Prostate gland (tissue), 2 donors: ENCODE measurements around the gene RXRA. TPM values are rescaled to one million over a fixed set of nuclear protein-coding genes. Genes with fewer than 3 reads are reported as not detected.

Source experiments
- DNase-seq: peaks from one replicate; pipeline ENCODE4 v3.0.0-alpha.2; 2019; ENCODE audit warnings: low spot score
- H3K27ac ChIP-seq, 2 donors: fragments of 200-600 bp; sonication (generic); 2 replicates each; pipeline ENCODE4 v1.5.1; 2017 to 2019
- H3K27me3 ChIP-seq: fragments of 200-600 bp; sonication (generic); replicated peaks from 2 replicates; pipeline ENCODE4 v1.5.1; 2019; ENCODE audit not compliant: insufficient read depth
- H3K36me3 ChIP-seq, 2 donors: fragments of 200-600 bp; sonication (generic); 1 replicate in 1 of 2; 2 replicates in 1 of 2; pipeline versions ENCODE4 v1.5.1 to v1.8.1; 2017 to 2019
- H3K4me1 ChIP-seq: fragments of 200-600 bp; sonication (generic); replicated peaks from 2 replicates; pipeline ENCODE4 v1.5.1; 2019
- H3K4me3 ChIP-seq, 2 donors: fragments of 200-600 bp; sonication (generic); 2 replicates each; pipeline ENCODE4 v1.5.1; 2017 to 2019
- H3K9me3 ChIP-seq: fragments of 200-600 bp; sonication (generic); 2 replicates; pipeline ENCODE4 v1.5.1; 2017
- CTCF ChIP-seq, 4 experiments: fragments of 200-600 bp in 2 of 4; fragments of 450-650 bp in 2 of 4; sonication (generic) in 2 of 4; IDR thresholded peaks; 1 replicate in 3 of 4; 2 replicates in 1 of 4; pipeline ENCODE4 v1.5.1; 2016 to 2019; ENCODE audit warnings: antibody characterized with exemption in 4 of 4, mild to moderate bottlenecking in 2 of 4, moderate library complexity in 2 of 4
- POLR2A ChIP-seq: fragments of 450-650 bp; IDR thresholded peaks from one replicate; pipeline ENCODE4 v1.6.1; 2016; ENCODE audit warnings: antibody characterized with exemption, mild to moderate bottlenecking
- POLR2AphosphoS5 ChIP-seq: sonication (generic); formaldehyde crosslinking; IDR thresholded peaks from one replicate; pipeline ENCODE4 v1.6.1; 2017; ENCODE audit warnings: antibody characterized with exemption
- WGBS: methylation state at CpG from one replicate; pipeline ENCODE4 v1.1.5; 2018; 5-methylcytosine and 5-hydroxymethylcytosine counted together
- intact Hi-C: fragments of 100-400 bp; cut with DNase I; formaldehyde crosslinking; loops from one replicate; pipeline ENCODE4 v1.14.2; 2022
- total RNA-seq, 2 donors: library from RNA; depleted of rRNA; stranded (reverse); fragments of >200 nt; gene quantifications; one replicate each; pipeline ENCODE4 v1.1.0, GENCODE V29; 2016

The RXRA gene
- total RNA-seq, 2 donors from 2014 or later = 69.5 to 84.1 TPM

- no peak for DNase-seq
- TF ChIP-seq POLR2A (no peak), POLR2AphosphoS5 (no peak), CTCF (IDR thresholded peaks at IDR 0.05) (no peak)
- Histone ChIP-seq H3K4me3 (no peak overlapping the region), H3K9me3 (no peaks in the 10 kb centered on the region), H3K27me3 (no peaks in the 10 kb centered on the region), H3K36me3 (no peaks in the 10 kb centered on the region), H3K27ac (peak overlapping the region; percentile 42 to 85), H3K4me1 (peaks cover 46% of the 10 kb centered on the region)
- intact Hi-C loops = no loop called here
- 80% methylated on average over 15 of the region's 15 CpGs for WGBS
Measured at GRCh38 chr9:134388289-134388808, 62.1 kb downstream of the RXRA start.

DNA sequence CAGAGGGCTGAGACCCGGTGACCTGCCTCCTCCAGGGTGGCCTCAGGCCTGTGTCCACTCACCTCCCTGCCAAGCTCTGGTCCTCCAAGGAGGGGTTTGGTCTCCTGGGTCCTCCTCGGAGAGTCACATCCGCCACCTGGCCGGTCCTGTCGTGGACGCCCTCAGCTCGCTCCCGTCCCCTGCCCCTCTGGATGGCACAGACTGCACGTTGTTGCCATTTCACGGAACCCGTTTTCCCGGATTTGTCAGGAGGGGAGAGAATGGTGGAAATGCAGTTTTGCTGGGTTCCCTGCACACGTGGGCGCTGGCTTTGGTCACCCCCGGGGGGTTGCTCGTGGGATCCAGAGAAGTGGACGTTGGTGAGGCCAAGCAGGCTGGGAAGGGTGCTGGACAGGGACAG is 62.7 kb downstream of the RXRA start:
- Histone ChIP-seq H3K27me3 (no peaks in the 10 kb centered on the region), H3K27ac (peak overlapping the region; percentile 42 to 85), H3K36me3 (no peaks in the 10 kb centered on the region), H3K4me3 (no peak overlapping the region), H3K4me1 (peaks cover 46% of the 10 kb centered on the region), H3K9me3 (no peaks in the 10 kb centered on the region)
- DNase-seq = no peak
- 47% methylated on average over 16 of the region's 17 CpGs for WGBS
- TF ChIP-seq POLR2AphosphoS5 (peak; percentile 21), CTCF (IDR thresholded peaks at IDR 0.05) (no peak), POLR2A (no peak)
- intact Hi-C loops = no loop called here

DNA sequence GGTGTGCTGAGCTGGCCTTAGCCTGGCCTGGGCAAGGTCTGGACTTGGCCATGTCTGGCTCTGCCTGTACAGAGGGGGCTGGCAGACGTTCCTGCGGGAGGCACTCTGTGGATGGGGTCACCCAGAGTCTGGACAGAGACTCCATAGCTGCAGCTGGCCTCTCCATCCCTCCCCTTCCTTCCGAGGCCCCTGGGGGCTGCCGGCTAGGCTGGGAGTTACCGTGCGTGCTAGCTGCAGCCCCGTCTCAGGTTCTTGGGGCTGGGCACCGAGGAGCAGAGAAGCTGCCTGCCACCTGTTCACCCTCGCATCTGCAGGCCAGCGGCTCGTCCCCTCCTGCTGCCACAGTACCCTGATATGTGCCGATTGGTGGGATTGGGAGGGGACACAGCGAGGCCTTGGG is 63.4 kb downstream of the RXRA start:
- Histone ChIP-seq H3K36me3 (no peaks in the 10 kb centered on the region), H3K27me3 (no peaks in the 10 kb centered on the region), H3K27ac (peak overlapping the region in 1 of 2 donors; percentile 85), H3K9me3 (no peaks in the 10 kb centered on the region), H3K4me3 (no peak overlapping the region), H3K4me1 (peaks cover 46% of the 10 kb centered on the region)
- 88% methylated on average over 12 of the region's 13 CpGs for WGBS
- TF ChIP-seq POLR2A (no peak), POLR2AphosphoS5 (no peak), CTCF (IDR thresholded peaks at IDR 0.05) (no peak)
- DNase-seq = no peak
- intact Hi-C loops = no loop called here

DNA sequence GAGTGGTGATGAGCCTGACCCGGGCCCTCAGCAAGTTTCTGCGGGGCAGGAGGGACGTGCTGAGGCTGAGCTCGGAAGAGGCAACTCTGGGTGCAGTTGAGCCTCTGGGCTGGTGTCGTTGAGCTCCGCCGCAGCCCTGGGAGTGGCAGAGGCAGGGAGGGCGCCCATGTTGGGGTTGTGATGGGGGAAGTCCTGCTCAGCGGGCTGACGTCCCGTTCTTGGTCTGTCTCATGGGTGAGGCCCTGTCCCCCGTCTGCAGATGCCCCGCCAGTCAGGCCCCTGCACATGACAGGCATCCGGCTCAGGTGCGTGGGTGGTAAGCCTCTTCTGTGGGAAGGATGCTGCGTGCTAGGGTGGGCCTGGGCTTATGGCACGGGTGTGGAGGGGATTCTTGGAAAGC is 64.3 kb downstream of the RXRA start:
- H3K4me1 ChIP-seq = peaks cover 46% of the 10 kb centered on the region
- 93% methylated on average over 14 of the region's 17 CpGs for WGBS

More for the DNA sequence above, 64.3 kb downstream of the RXRA start:
- no peak overlapping the region for H3K27ac ChIP-seq
- intact Hi-C loops = no loop called here
- no peak overlapping the region for H3K4me3 ChIP-seq
- DNase-seq = no peak
- H3K9me3 ChIP-seq = no peaks in the 10 kb centered on the region
- TF ChIP-seq POLR2A = no peak
- TF ChIP-seq POLR2AphosphoS5 = no peak
- TF ChIP-seq CTCF (IDR thresholded peaks at IDR 0.05) = no peak
- H3K36me3 ChIP-seq = no peaks in the 10 kb centered on the region
- no peaks in the 10 kb centered on the region for H3K27me3 ChIP-seq
